SK-N-SH treated with all-trans-retinoic acid at 6 μM for 48 hours (cell line): ENCODE data around the gene L1CAM.

Experiments used
- ARNTL ChIP-seq: fragments of 450-650 bp; formaldehyde crosslinking; IDR thresholded peaks from 2 replicates; pipeline ENCODE4 v1.5.0; 2020; ENCODE audit warnings: low read depth, mild to moderate bottlenecking, moderate library complexity, borderline replicate concordance
- ZNF8 ChIP-seq: fragments of 450-650 bp; formaldehyde crosslinking; IDR thresholded peaks from 2 replicates; pipeline ENCODE4 v1.5.0; 2020; ENCODE audit warnings: mild to moderate bottlenecking, moderate library complexity
- TF ChIP-seq, protein P1 (sequence below): fragments of 250-450 bp; sonication (Bioruptor Pico); IDR thresholded peaks from 2 replicates; pipeline ENCODE4 v1.8.0; 2020; ENCODE audit warnings: mild to moderate bottlenecking, moderate library complexity, borderline replicate concordance

GRCh38 chrX:153925387-153925738, 39.4 kb upstream of the L1CAM start:
- TF ChIP-seq, protein P1, sequence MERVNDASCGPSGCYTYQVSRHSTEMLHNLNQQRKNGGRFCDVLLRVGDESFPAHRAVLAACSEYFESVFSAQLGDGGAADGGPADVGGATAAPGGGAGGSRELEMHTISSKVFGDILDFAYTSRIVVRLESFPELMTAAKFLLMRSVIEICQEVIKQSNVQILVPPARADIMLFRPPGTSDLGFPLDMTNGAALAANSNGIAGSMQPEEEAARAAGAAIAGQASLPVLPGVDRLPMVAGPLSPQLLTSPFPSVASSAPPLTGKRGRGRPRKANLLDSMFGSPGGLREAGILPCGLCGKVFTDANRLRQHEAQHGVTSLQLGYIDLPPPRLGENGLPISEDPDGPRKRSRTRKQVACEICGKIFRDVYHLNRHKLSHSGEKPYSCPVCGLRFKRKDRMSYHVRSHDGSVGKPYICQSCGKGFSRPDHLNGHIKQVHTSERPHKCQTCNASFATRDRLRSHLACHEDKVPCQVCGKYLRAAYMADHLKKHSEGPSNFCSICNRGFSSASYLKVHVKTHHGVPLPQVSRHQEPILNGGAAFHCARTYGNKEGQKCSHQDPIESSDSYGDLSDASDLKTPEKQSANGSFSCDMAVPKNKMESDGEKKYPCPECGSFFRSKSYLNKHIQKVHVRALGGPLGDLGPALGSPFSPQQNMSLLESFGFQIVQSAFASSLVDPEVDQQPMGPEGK, result no peak
- TF ChIP-seq ARNTL (CRISPR knock-in tag) (no peak), ZNF8 (CRISPR knock-in tag) (no peak)
